HepG2 (cell line): ENCODE data around the gene AJM1. TPM values are rescaled to one million over a fixed set of nuclear protein-coding genes. Genes with fewer than 3 reads are reported as not detected.

Experiments used
- ATRX ChIP-seq: sonication (generic); formaldehyde crosslinking; IDR thresholded peaks from 2 replicates; pipeline ENCODE4 v1.4.0; 2020; ENCODE audit warnings: missing genetic modification reagents, borderline replicate concordance
- CAMTA2 ChIP-seq: sonication (generic); formaldehyde crosslinking; IDR thresholded peaks from 2 replicates; pipeline ENCODE4 v1.4.0; 2020; ENCODE audit warnings: mild to moderate bottlenecking, missing genetic modification reagents, borderline replicate concordance
- CENPX ChIP-seq: sonication (generic); formaldehyde crosslinking; IDR thresholded peaks from 2 replicates; pipeline ENCODE4 v1.9.0; 2021; ENCODE audit warnings: mild to moderate bottlenecking, missing genetic modification reagents, moderate library complexity
- CHD2 ChIP-seq: IDR thresholded peaks from 2 replicates; pipeline ENCODE4 v1.6.1; 2011; ENCODE audit warnings: low read depth, low read length, improper control_type of control experiment
- HNRNPL ChIP-seq: fragments of 200-400 bp; formaldehyde crosslinking; IDR thresholded peaks from 2 replicates; pipeline ENCODE4 v1.6.1; 2017; ENCODE audit warnings: mild to moderate bottlenecking, low read depth, low read length
- MTA1 ChIP-seq: sonication (generic); formaldehyde crosslinking; IDR thresholded peaks from 2 replicates; pipeline ENCODE4 v1.4.0; 2020; ENCODE audit warnings: missing genetic modification reagents, mild to moderate bottlenecking, borderline replicate concordance
- NFIB ChIP-seq: sonication (generic); formaldehyde crosslinking; IDR thresholded peaks from 2 replicates; pipeline ENCODE4 v1.9.0; 2021; ENCODE audit warnings: missing genetic modification reagents, mild to moderate bottlenecking, borderline replicate concordance
- PLSCR1 ChIP-seq: sonication (generic); formaldehyde crosslinking; IDR thresholded peaks from 2 replicates; pipeline ENCODE4 v1.5.0; 2020; ENCODE audit warnings: missing genetic modification reagents, mild to moderate bottlenecking, borderline replicate concordance
- RAD51 ChIP-seq: fragments of 450-650 bp; IDR thresholded peaks from 2 replicates; pipeline ENCODE4 v1.6.1; 2016; ENCODE audit warnings: borderline replicate concordance
- RBM39 ChIP-seq: fragments of 200-400 bp; formaldehyde crosslinking; IDR thresholded peaks from one replicate; pipeline ENCODE4 v1.6.1; 2018; ENCODE audit warnings: antibody characterized with exemption, mild to moderate bottlenecking, low read depth, low read length; ENCODE audit not compliant: poor library complexity, severe bottlenecking
- SAFB2 ChIP-seq: sonication (generic); formaldehyde crosslinking; IDR thresholded peaks from 2 replicates; pipeline ENCODE4 v1.5.1; 2020; ENCODE audit warnings: missing genetic modification reagents, low read depth, mild to moderate bottlenecking, borderline replicate concordance
- STAG1 ChIP-seq: sonication (generic); formaldehyde crosslinking; IDR thresholded peaks from 2 replicates; pipeline ENCODE4 v1.4.0; 2020; ENCODE audit warnings: missing genetic modification reagents
- XBP1 ChIP-seq: sonication (generic); formaldehyde crosslinking; IDR thresholded peaks from 2 replicates; pipeline ENCODE4 v1.5.0; 2020; ENCODE audit warnings: missing genetic modification reagents
- ZBTB43 ChIP-seq: sonication (generic); formaldehyde crosslinking; conservative IDR thresholded peaks from 2 replicates; pipeline ENCODE4 v1.4.0; 2020; ENCODE audit warnings: missing genetic modification reagents
- ZHX1 ChIP-seq: sonication (generic); formaldehyde crosslinking; IDR thresholded peaks from 2 replicates; pipeline ENCODE4 v1.8.1; 2022; ENCODE audit warnings: low read depth, mild to moderate bottlenecking, missing genetic modification reagents
- ZKSCAN5 ChIP-seq: sonication (generic); formaldehyde crosslinking; IDR thresholded peaks from 2 replicates; pipeline ENCODE4 v1.5.1; 2020; ENCODE audit warnings: mild to moderate bottlenecking, missing genetic modification reagents
- ZMYM2 ChIP-seq: sonication (generic); formaldehyde crosslinking; IDR thresholded peaks from 2 replicates; pipeline ENCODE4 v1.8.0; 2022; ENCODE audit warnings: mild to moderate bottlenecking, missing genetic modification reagents
- ZNF232 ChIP-seq: sonication (generic); formaldehyde crosslinking; IDR thresholded peaks from 2 replicates; pipeline ENCODE4 v1.4.0; 2020; ENCODE audit warnings: missing genetic modification reagents, borderline replicate concordance
- ZNF431 ChIP-seq: sonication (generic); formaldehyde crosslinking; IDR thresholded peaks from 2 replicates; pipeline ENCODE4 v1.9.0; 2022; ENCODE audit warnings: missing genetic modification reagents, low read depth, mild to moderate bottlenecking, borderline replicate concordance
- ZNF629 ChIP-seq: sonication (generic); formaldehyde crosslinking; conservative IDR thresholded peaks from 2 replicates; pipeline ENCODE4 v1.5.0; 2020; ENCODE audit warnings: missing genetic modification reagents
- ZNF746 ChIP-seq: sonication (generic); formaldehyde crosslinking; IDR thresholded peaks from 2 replicates; pipeline ENCODE4 v1.8.0; 2022; ENCODE audit warnings: mild to moderate bottlenecking, missing genetic modification reagents
- polyA plus RNA-seq, 8 experiments: library from polyadenylated mRNA; depleted of rRNA in 3 of 8; stranded (reverse) in 7 of 8; unstranded in 1 of 8; fragments of >200 nt; fragmentation: Illumina TruSeq in 4 of 8; extraction: Trizol in 4 of 8; gene quantifications; 2 replicates each; pipeline versions ENCODE4 v1.2.1 to v1.2.3, GENCODE V29; 2011 to 2016; ENCODE audit warnings: low read depth in 4 of 8, missing spikeins in 1 of 8, mixed read lengths in 1 of 8; ENCODE audit not compliant: insufficient read depth in 1 of 8
- total RNA-seq, 5 experiments: library from RNA; depleted of rRNA; stranded (reverse); fragments of >200 nt; fragmentation: Illumina TruSeq; extraction: Trizol; gene quantifications; 2 replicates each; pipeline ENCODE4 v1.2.3, GENCODE V29; 2016; ENCODE audit warnings: low read depth in 1 of 5
- TF ChIP-seq, protein P1 (sequence below): sonication (generic); formaldehyde crosslinking; IDR thresholded peaks from 2 replicates; pipeline ENCODE4 v1.8.0; 2022; ENCODE audit warnings: mild to moderate bottlenecking, missing genetic modification reagents; ENCODE audit not compliant: insufficient replicate concordance
- TF ChIP-seq, protein P2 (sequence below): IDR thresholded peaks from 2 replicates; pipeline ENCODE4 v1.6.1; 2016; ENCODE audit warnings: low read depth, borderline replicate concordance

The AJM1 gene
- total and polyA plus RNA-seq, 2 of the 13 experiments (the other 11 are each of a cell fraction or from before 2014, with no cell fraction given) = 1.1 to 1.2 TPM

DNA sequence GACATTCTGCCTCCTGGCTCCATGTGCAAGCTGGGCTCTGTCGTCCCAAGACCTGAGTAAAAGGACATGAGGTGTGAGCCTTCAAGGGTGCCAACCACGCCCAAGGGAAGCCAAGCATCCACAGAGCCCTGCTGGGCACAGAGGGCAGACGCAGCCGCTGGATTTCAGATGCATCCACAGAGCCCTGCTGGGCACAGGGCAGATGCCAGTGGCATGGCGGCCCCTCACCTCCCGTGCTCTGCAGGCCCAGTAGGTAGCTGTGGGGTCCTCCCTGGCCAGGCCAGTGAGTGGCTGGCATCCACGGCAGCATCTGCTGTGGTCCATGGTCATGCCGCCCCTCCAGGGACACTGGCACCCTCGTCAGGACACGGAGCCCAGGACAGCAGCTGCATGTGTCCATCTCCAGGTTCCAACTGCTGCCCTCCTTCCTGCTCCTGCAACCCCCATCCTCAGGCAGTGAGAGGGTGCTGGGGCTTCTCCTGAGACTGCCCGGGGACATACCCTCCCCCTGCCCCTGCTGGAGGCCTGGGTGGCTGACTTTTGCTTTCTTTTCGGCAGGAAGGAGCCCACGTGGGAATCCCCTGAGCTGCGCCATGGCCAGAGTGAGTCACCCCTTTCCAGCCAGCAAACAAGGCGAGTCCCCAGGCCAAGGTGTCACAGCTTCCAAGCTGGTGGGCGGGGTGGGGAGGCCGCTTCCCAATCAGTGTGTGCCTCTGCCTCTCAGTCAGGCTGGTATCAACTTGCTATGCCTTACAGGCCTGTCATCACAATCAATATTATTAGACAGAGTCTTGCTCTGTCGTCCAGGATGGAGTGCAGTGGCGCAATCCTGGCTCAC is 40.0 kb downstream of the AJM1 start (continued):
- peak; percentile 58; the same call in 1 of the 2 replicates for TF ChIP-seq ZNF746 (CRISPR knock-in tag)
- TF ChIP-seq, protein P1, sequence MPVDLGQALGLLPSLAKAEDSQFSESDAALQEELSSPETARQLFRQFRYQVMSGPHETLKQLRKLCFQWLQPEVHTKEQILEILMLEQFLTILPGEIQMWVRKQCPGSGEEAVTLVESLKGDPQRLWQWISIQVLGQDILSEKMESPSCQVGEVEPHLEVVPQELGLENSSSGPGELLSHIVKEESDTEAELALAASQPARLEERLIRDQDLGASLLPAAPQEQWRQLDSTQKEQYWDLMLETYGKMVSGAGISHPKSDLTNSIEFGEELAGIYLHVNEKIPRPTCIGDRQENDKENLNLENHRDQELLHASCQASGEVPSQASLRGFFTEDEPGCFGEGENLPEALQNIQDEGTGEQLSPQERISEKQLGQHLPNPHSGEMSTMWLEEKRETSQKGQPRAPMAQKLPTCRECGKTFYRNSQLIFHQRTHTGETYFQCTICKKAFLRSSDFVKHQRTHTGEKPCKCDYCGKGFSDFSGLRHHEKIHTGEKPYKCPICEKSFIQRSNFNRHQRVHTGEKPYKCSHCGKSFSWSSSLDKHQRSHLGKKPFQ (CRISPR knock-in tag) = peak; percentile 79
- no peak for TF ChIP-seq ATRX (CRISPR knock-in tag)
- TF ChIP-seq ZHX1 (CRISPR knock-in tag) = no peak
- no peak for TF ChIP-seq NFIB (CRISPR knock-in tag)
- no peak for TF ChIP-seq ZBTB43
- TF ChIP-seq ZKSCAN5 (CRISPR knock-in tag) = no peak
- TF ChIP-seq, protein P2, sequence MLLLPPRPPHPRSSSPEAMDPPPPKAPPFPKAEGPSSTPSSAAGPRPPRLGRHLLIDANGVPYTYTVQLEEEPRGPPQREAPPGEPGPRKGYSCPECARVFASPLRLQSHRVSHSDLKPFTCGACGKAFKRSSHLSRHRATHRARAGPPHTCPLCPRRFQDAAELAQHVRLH (CRISPR knock-in tag) = peak; percentile 86; the same call in 1 of the 2 replicates
- TF ChIP-seq PLSCR1 (CRISPR knock-in tag) = no peak
- no peak for TF ChIP-seq XBP1 (CRISPR knock-in tag)
- TF ChIP-seq RBM39 = no peak
- no peak for TF ChIP-seq STAG1 (CRISPR knock-in tag)
- no peak; the same call in 1 of the 2 replicates for TF ChIP-seq CAMTA2 (CRISPR knock-in tag)
- TF ChIP-seq RAD51 = no peak
- TF ChIP-seq ZNF431 (CRISPR knock-in tag) = peak; percentile 6; the same call in 1 of the 2 replicates
- peak; percentile 94 for TF ChIP-seq HNRNPL
- peak; percentile 87 for TF ChIP-seq MTA1 (CRISPR knock-in tag)
- no peak for TF ChIP-seq CENPX (CRISPR knock-in tag)
- TF ChIP-seq ZNF629 (CRISPR knock-in tag) = no peak
- peak; percentile 21; the same call in 1 of the 2 replicates for TF ChIP-seq ZMYM2 (CRISPR knock-in tag)
- no peak for TF ChIP-seq CHD2
- TF ChIP-seq ZNF232 (CRISPR knock-in tag) = no peak
- no peak for TF ChIP-seq SAFB2 (CRISPR knock-in tag)
